K562 (cell line): ENCODE results near the gene EMC8. TPM values are rescaled to one million over a fixed set of nuclear protein-coding genes. Genes with fewer than 3 reads are reported as not detected.
A peak's percentile ranks its signal among the peaks of the same experiment; 100 is the strongest.

Experiments
- E2F8 ChIP-seq: fragments of 450-650 bp; IDR thresholded peaks from 2 replicates; pipeline ENCODE4 v1.7.1; 2018; ENCODE audit warnings: mild to moderate bottlenecking, low read depth; ENCODE audit not compliant: partially characterized antibody
- EP400 ChIP-seq: fragments of 450-650 bp; IDR thresholded peaks from 2 replicates; pipeline ENCODE4 v1.6.1; 2017; ENCODE audit warnings: antibody characterized with exemption, mild to moderate bottlenecking, moderate library complexity
- ETV6 ChIP-seq, 3 experiments: fragments of 150-350 bp in 1 of 3; sonication (generic) in 1 of 3; formaldehyde crosslinking in 1 of 3; IDR thresholded peaks; 2 replicates each; pipeline versions ENCODE4 v1.6.1 to v1.8.0; 2014 to 2022; ENCODE audit warnings: borderline replicate concordance in 2 of 3, low read depth in 2 of 3, antibody characterized with exemption in 1 of 3, low read length in 1 of 3, mild to moderate bottlenecking in 1 of 3, missing genetic modification reagents in 1 of 3
- GTF2B ChIP-seq: IDR thresholded peaks from 2 replicates; pipeline ENCODE4 v1.6.1; 2011; ENCODE audit not compliant: insufficient read length; ENCODE audit errors: extremely low read depth
- HSF4 ChIP-seq: fragments of 250-450 bp; sonication (Bioruptor Pico); IDR thresholded peaks from 2 replicates; pipeline ENCODE4 v2.1.2; 2022; ENCODE audit warnings: mild to moderate bottlenecking, moderate library complexity, borderline replicate concordance
- LARP7 ChIP-seq: fragments of 450-650 bp; IDR thresholded peaks from 2 replicates; pipeline ENCODE4 v1.6.1; 2016
- MIER1 ChIP-seq: fragments of 450-650 bp; IDR thresholded peaks from 2 replicates; pipeline ENCODE4 v1.6.1; 2016; ENCODE audit warnings: antibody characterized with exemption, mild to moderate bottlenecking, low read depth
- NCOA6 ChIP-seq: fragments of 450-650 bp; IDR thresholded peaks from 2 replicates; pipeline ENCODE4 v1.6.1; 2017; ENCODE audit warnings: mild to moderate bottlenecking
- NFIC ChIP-seq: fragments of 450-650 bp; IDR thresholded peaks from 2 replicates; pipeline ENCODE4 v1.6.1; 2017; ENCODE audit warnings: mild to moderate bottlenecking, inconsistent platforms
- RBM25 ChIP-seq: fragments of 200-400 bp; formaldehyde crosslinking; IDR thresholded peaks from 2 replicates; pipeline ENCODE4 v1.6.1; 2018; ENCODE audit warnings: low read length, low read depth, moderate library complexity; ENCODE audit not compliant: severe bottlenecking
- RFX7 ChIP-seq: fragments of 250-450 bp; sonication (Bioruptor Pico); IDR thresholded peaks from 2 replicates; pipeline ENCODE4 v1.5.1; 2021; ENCODE audit warnings: mild to moderate bottlenecking
- SAFB ChIP-seq: fragments of 200-400 bp; formaldehyde crosslinking; IDR thresholded peaks from 2 replicates; pipeline ENCODE4 v1.6.1; 2017; ENCODE audit warnings: low read depth, low read length, borderline replicate concordance
- SMAD1 ChIP-seq: fragments of 150-350 bp; IDR thresholded peaks from 2 replicates; pipeline ENCODE4 v1.6.1; 2014; ENCODE audit warnings: low read length, low read depth; ENCODE audit not compliant: partially characterized antibody
- SMAD3 ChIP-seq: fragments of 450-650 bp; formaldehyde crosslinking; conservative IDR thresholded peaks from 2 replicates; pipeline ENCODE4 v1.4.0; 2020; ENCODE audit warnings: mild to moderate bottlenecking
- ZBTB8A ChIP-seq: fragments of 450-650 bp; IDR thresholded peaks from 2 replicates; pipeline ENCODE4 v1.6.1; 2018; ENCODE audit warnings: mild to moderate bottlenecking, moderate library complexity; ENCODE audit not compliant: partially characterized antibody
- ZFP36 ChIP-seq: fragments of 150-350 bp; IDR thresholded peaks from 2 replicates; pipeline ENCODE4 v1.6.1; 2018; ENCODE audit warnings: low read length, low read depth; ENCODE audit not compliant: partially characterized antibody
- ZNF3 ChIP-seq: fragments of 250-450 bp; sonication (Bioruptor Pico); IDR thresholded peaks from 2 replicates; pipeline ENCODE4 v1.5.0; 2021; ENCODE audit warnings: mild to moderate bottlenecking, moderate library complexity
- ZNF408 ChIP-seq: fragments of 250-450 bp; sonication (Bioruptor Pico); IDR thresholded peaks from 2 replicates; pipeline ENCODE4 v1.4.0; 2020; ENCODE audit warnings: low read depth, mild to moderate bottlenecking, moderate library complexity
- ZNF699 ChIP-seq: fragments of 250-450 bp; sonication (Bioruptor Pico); IDR thresholded peaks from 2 replicates; pipeline ENCODE4 v1.8.0; 2021; ENCODE audit warnings: mild to moderate bottlenecking, moderate library complexity; ENCODE audit not compliant: insufficient replicate concordance
- ZNF764 ChIP-seq: fragments of 250-450 bp; sonication (Bioruptor Pico); IDR thresholded peaks from 2 replicates; pipeline ENCODE4 v1.4.0; 2020; ENCODE audit warnings: low read depth, mild to moderate bottlenecking, moderate library complexity
- ZSCAN29 ChIP-seq: fragments of 450-650 bp; IDR thresholded peaks from 2 replicates; pipeline ENCODE4 v1.6.1; 2017
- polyA plus RNA-seq, 8 experiments: library from polyadenylated mRNA; depleted of rRNA in 4 of 8; stranded (reverse) in 5 of 8; unstranded in 3 of 8; fragments of >200 nt; fragmentation: Nextera tagmentation in 2 of 8; fragmentation: Illumina TruSeq in 1 of 8; extraction: Ambion mirVana in 2 of 8; extraction: Trizol in 1 of 8; gene quantifications; 2 replicates each; pipeline versions ENCODE4 v1.2.1 to v1.2.3, GENCODE V29; 2011 to 2014; ENCODE audit warnings: inconsistent platforms in 1 of 8, missing spikeins in 1 of 8
- total RNA-seq, 7 experiments: library from RNA; depleted of rRNA in 6 of 7; stranded (reverse); fragments of >200 nt in 6 of 7; fragmentation: Illumina TruSeq in 2 of 7; extraction: Trizol in 2 of 7; gene quantifications; 2 replicates each; pipeline versions ENCODE4 v1.2.1 to v1.2.3, GENCODE V29; 2011 to 2021; ENCODE audit warnings: low replicate concordance in 1 of 7

Gene EMC8
- total and polyA plus RNA-seq, 9 of the 15 experiments (the other 6 are each of a cell fraction or from before 2014, with no cell fraction given), result 11.4 to 81.8 (median 48.6) TPM

- TF ChIP-seq E2F8 (no peak), ETV6 (IDR thresholded peaks at IDR 0.05; ENCODE audit: borderline replicate concordance in 1 of 2, low read depth in 2 of 2, low read length in 1 of 2) (no peak), ETV6 (CRISPR knock-in tag; IDR thresholded peaks at IDR 0.05; ENCODE audit: borderline replicate concordance) (no peak), ZFP36 (no peak), ZNF764 (CRISPR knock-in tag) (no peak), ZNF699 (CRISPR knock-in tag) (no peak), ZBTB8A (no peak), SMAD1 (no peak), LARP7 (no peak), RFX7 (no peak), ZNF3 (CRISPR knock-in tag) (no peak), ZNF408 (CRISPR knock-in tag) (no peak), GTF2B (no peak), NFIC (peak; percentile 77), RBM25 (peak; percentile 85), NCOA6 (no peak), HSF4 (CRISPR knock-in tag) (no peak), SMAD3 (CRISPR knock-in tag) (no peak), MIER1 (peak; percentile 100), SAFB (no peak), ZSCAN29 (no peak), EP400 (no peak)
- TF ChIP-seq, all 486 proteins: peak for 8
Observed at GRCh38 chr16:85820604-85821372, 21.4 kb upstream of the EMC8 start (continued).
